ENCODE data around the gene SLC16A5.

SLC16A5 gene

GRCh38 chr17:75144816-75145512 is 57.2 kb downstream of the SLC16A5 start:
- no peak for DNase-seq (ENCODE audit: low spot score)
- H3K4ac ChIP-seq (ENCODE audit: low read length) = no peak overlapping the region
- no peak overlapping the region for H2BK15ac ChIP-seq (ENCODE audit: low read length)
- no peak overlapping the region for H3K4me3 ChIP-seq (ENCODE audit: low read length in 2 of 2)
- no peak overlapping the region for H4K8ac ChIP-seq (ENCODE audit: low read depth, low read length)
- H2AFZ ChIP-seq (ENCODE audit: low read length) = no peak overlapping the region
- no peak overlapping the region for H4K91ac ChIP-seq (ENCODE audit: low read depth, low read length, poor library complexity)
- H3K9me3 ChIP-seq (replicated peaks in 1 of 2; ENCODE audit: control insufficient read depth in 2 of 2, insufficient read depth in 1 of 2, low read depth in 1 of 2, low read length in 2 of 2) = no peaks in the 10 kb centered on the region
- WGBS, 2 donors (ENCODE audit: extremely low coverage in 2 of 2, insufficient read length in 2 of 2, insufficient replicate concordance in 1 of 2) = no CpG with 5 or more reads among the region's 11 CpGs
- no peak overlapping the region for H3K23ac ChIP-seq (ENCODE audit: low read depth, low read length, poor library complexity)
- H2AK5ac ChIP-seq (ENCODE audit: low read depth, low read length) = no peak overlapping the region
- no peak overlapping the region for H3K4me2 ChIP-seq (ENCODE audit: insufficient read depth, low read length, poor library complexity, severe bottlenecking)
- H3K27me3 ChIP-seq (ENCODE audit: control insufficient read depth in 3 of 3, insufficient read depth in 3 of 3, low read depth in 1 of 3, low read length in 3 of 3) = no peaks in the 10 kb centered on the region
- no peak overlapping the region for H3K18ac ChIP-seq (ENCODE audit: low read length)
- H3K27ac ChIP-seq (replicated peaks; ENCODE audit: low read length) = no peak overlapping the region
- H2BK5ac ChIP-seq (ENCODE audit: low read length) = no peak overlapping the region
- no peak overlapping the region for H2BK120ac ChIP-seq (ENCODE audit: low read depth, low read length)
- H3K4me1 ChIP-seq (ENCODE audit: control insufficient read depth in 2 of 2, insufficient read depth in 1 of 2, low read depth in 1 of 2, low read length in 2 of 2) = no peaks in the 10 kb centered on the region
- H3K9ac ChIP-seq (ENCODE audit: low read depth, low read length, poor library complexity) = no peak overlapping the region
- H3K79me1 ChIP-seq (ENCODE audit: low read depth, low read length) = peaks cover 5% of the 10 kb centered on the region
- H3K14ac ChIP-seq (ENCODE audit: low read length) = no peak overlapping the region
- peak overlapping the region; percentile 17 for H2BK12ac ChIP-seq (ENCODE audit: low read length)
- H3K36me3 ChIP-seq (replicated peaks in 1 of 2; ENCODE audit: control insufficient read depth in 2 of 2, insufficient read depth in 2 of 2, low read length in 2 of 2) = peaks cover 62 to 96% of the 10 kb centered on the region in 2 donors

- no peak overlapping the region for H3K4me3 ChIP-seq (ENCODE audit: low read length in 2 of 2)
- no peak overlapping the region for H2BK15ac ChIP-seq (ENCODE audit: low read length)
- no CpG with 5 or more reads among the region's 3 CpGs for WGBS, 2 donors (ENCODE audit: extremely low coverage in 2 of 2, insufficient read length in 2 of 2, insufficient replicate concordance in 1 of 2)
- H4K8ac ChIP-seq (ENCODE audit: low read depth, low read length) = no peak overlapping the region
- H3K79me1 ChIP-seq (ENCODE audit: low read depth, low read length) = peaks cover 5% of the 10 kb centered on the region
- no peak overlapping the region for H3K18ac ChIP-seq (ENCODE audit: low read length)
- peaks cover 53 to 83% of the 10 kb centered on the region in 2 donors for H3K36me3 ChIP-seq (replicated peaks in 1 of 2; ENCODE audit: control insufficient read depth in 2 of 2, insufficient read depth in 2 of 2, low read length in 2 of 2)
- H4K91ac ChIP-seq (ENCODE audit: low read depth, low read length, poor library complexity) = no peak overlapping the region
- no peak overlapping the region for H2BK12ac ChIP-seq (ENCODE audit: low read length)
- H3K14ac ChIP-seq (ENCODE audit: low read length) = no peak overlapping the region
- H3K4ac ChIP-seq (ENCODE audit: low read length) = no peak overlapping the region
- no peak overlapping the region for H3K23ac ChIP-seq (ENCODE audit: low read depth, low read length, poor library complexity)
- no peak overlapping the region for H3K4me2 ChIP-seq (ENCODE audit: insufficient read depth, low read length, poor library complexity, severe bottlenecking)
- H3K4me1 ChIP-seq (ENCODE audit: control insufficient read depth in 2 of 2, insufficient read depth in 1 of 2, low read depth in 1 of 2, low read length in 2 of 2) = peaks cover 0 to 2% of the 10 kb centered on the region in 2 donors
- H2AFZ ChIP-seq (ENCODE audit: low read length) = no peak overlapping the region
- no peaks in the 10 kb centered on the region for H3K9me3 ChIP-seq (replicated peaks in 1 of 2; ENCODE audit: control insufficient read depth in 2 of 2, insufficient read depth in 1 of 2, low read depth in 1 of 2, low read length in 2 of 2)
- no peak for DNase-seq (ENCODE audit: low spot score)
- no peak overlapping the region for H3K9ac ChIP-seq (ENCODE audit: low read depth, low read length, poor library complexity)
- no peak overlapping the region for H2BK120ac ChIP-seq (ENCODE audit: low read depth, low read length)
- H2BK5ac ChIP-seq (ENCODE audit: low read length) = no peak overlapping the region
- no peak overlapping the region for H3K27ac ChIP-seq (replicated peaks; ENCODE audit: low read length)
- no peak overlapping the region for H2AK5ac ChIP-seq (ENCODE audit: low read depth, low read length)
- no peaks in the 10 kb centered on the region for H3K27me3 ChIP-seq (ENCODE audit: control insufficient read depth in 3 of 3, insufficient read depth in 3 of 3, low read depth in 1 of 3, low read length in 3 of 3)
Observed at GRCh38 chr17:75146592-75146991, 58.8 kb downstream of the SLC16A5 start.

GRCh38 chr17:75147878-75148546 is 60.3 kb downstream of the SLC16A5 start:
- Histone ChIP-seq H2BK12ac (ENCODE audit: low read length) (no peak overlapping the region), H3K4me1 (ENCODE audit: control insufficient read depth in 2 of 2, insufficient read depth in 1 of 2, low read depth in 1 of 2, low read length in 2 of 2) (peaks cover 0 to 2% of the 10 kb centered on the region in 2 donors), H2AFZ (ENCODE audit: low read length) (no peak overlapping the region), H4K91ac (ENCODE audit: low read depth, low read length, poor library complexity) (no peak overlapping the region), H3K79me1 (ENCODE audit: low read depth, low read length) (peaks cover 3% of the 10 kb centered on the region), H2AK5ac (ENCODE audit: low read depth, low read length) (no peak overlapping the region), H3K14ac (ENCODE audit: low read length) (no peak overlapping the region), H3K23ac (ENCODE audit: low read depth, low read length, poor library complexity) (no peak overlapping the region), H3K4me2 (ENCODE audit: insufficient read depth, low read length, poor library complexity, severe bottlenecking) (no peak overlapping the region), H3K9ac (ENCODE audit: low read depth, low read length, poor library complexity) (no peak overlapping the region), H3K36me3 (replicated peaks in 1 of 2; ENCODE audit: control insufficient read depth in 2 of 2, insufficient read depth in 2 of 2, low read length in 2 of 2) (peaks cover 45 to 77% of the 10 kb centered on the region in 2 donors), H2BK120ac (ENCODE audit: low read depth, low read length) (no peak overlapping the region), H2BK15ac (ENCODE audit: low read length) (no peak overlapping the region), H3K27me3 (ENCODE audit: control insufficient read depth in 3 of 3, insufficient read depth in 3 of 3, low read depth in 1 of 3, low read length in 3 of 3) (no peaks in the 10 kb centered on the region), H4K8ac (ENCODE audit: low read depth, low read length) (no peak overlapping the region), H3K9me3 (replicated peaks in 1 of 2; ENCODE audit: control insufficient read depth in 2 of 2, insufficient read depth in 1 of 2, low read depth in 1 of 2, low read length in 2 of 2) (no peaks in the 10 kb centered on the region), H3K18ac (ENCODE audit: low read length) (no peak overlapping the region), H3K4me3 (ENCODE audit: low read length in 2 of 2) (no peak overlapping the region), H2BK5ac (ENCODE audit: low read length) (no peak overlapping the region), H3K4ac (ENCODE audit: low read length) (no peak overlapping the region), H3K27ac (replicated peaks; ENCODE audit: low read length) (no peak overlapping the region)
- no peak for DNase-seq (ENCODE audit: low spot score)
- WGBS, 2 donors (ENCODE audit: extremely low coverage in 2 of 2, insufficient read length in 2 of 2, insufficient replicate concordance in 1 of 2) = no CpG with 5 or more reads among the region's 6 CpGs

- no peak overlapping the region for H2BK120ac ChIP-seq (ENCODE audit: low read depth, low read length)
- peak overlapping the region in 1 of 2 donors; percentile 90 for H3K4me3 ChIP-seq (ENCODE audit: low read length in 2 of 2)
Observed at GRCh38 chr17:75151930-75152329, 64.2 kb downstream of the SLC16A5 start.

More at GRCh38 chr17:75151930-75152329, 64.2 kb downstream of the SLC16A5 start:
- Histone ChIP-seq H2BK15ac (ENCODE audit: low read length) (no peak overlapping the region), H3K14ac (ENCODE audit: low read length) (no peak overlapping the region), H2AK5ac (ENCODE audit: low read depth, low read length) (no peak overlapping the region), H3K79me1 (ENCODE audit: low read depth, low read length) (peaks cover 7% of the 10 kb centered on the region), H3K18ac (ENCODE audit: low read length) (no peak overlapping the region), H2BK5ac (ENCODE audit: low read length) (no peak overlapping the region), H3K27ac (replicated peaks; ENCODE audit: low read length) (no peak overlapping the region), H3K4ac (ENCODE audit: low read length) (no peak overlapping the region), H3K27me3 (ENCODE audit: control insufficient read depth in 3 of 3, insufficient read depth in 3 of 3, low read depth in 1 of 3, low read length in 3 of 3) (no peaks in the 10 kb centered on the region), H2AFZ (ENCODE audit: low read length) (no peak overlapping the region), H3K9me3 (replicated peaks in 1 of 2; ENCODE audit: control insufficient read depth in 2 of 2, insufficient read depth in 1 of 2, low read depth in 1 of 2, low read length in 2 of 2) (no peaks in the 10 kb centered on the region), H3K36me3 (replicated peaks in 1 of 2; ENCODE audit: control insufficient read depth in 2 of 2, insufficient read depth in 2 of 2, low read length in 2 of 2) (peaks cover 14 to 39% of the 10 kb centered on the region in 2 donors), H3K9ac (ENCODE audit: low read depth, low read length, poor library complexity) (no peak overlapping the region), H2BK12ac (ENCODE audit: low read length) (no peak overlapping the region), H3K4me1 (ENCODE audit: control insufficient read depth in 2 of 2, insufficient read depth in 1 of 2, low read depth in 1 of 2, low read length in 2 of 2) (peaks cover 3 to 9% of the 10 kb centered on the region in 2 donors), H4K91ac (ENCODE audit: low read depth, low read length, poor library complexity) (no peak overlapping the region), H3K4me2 (ENCODE audit: insufficient read depth, low read length, poor library complexity, severe bottlenecking) (no peak overlapping the region), H4K8ac (ENCODE audit: low read depth, low read length) (no peak overlapping the region), H3K23ac (ENCODE audit: low read depth, low read length, poor library complexity) (no peak overlapping the region)
- no peak for DNase-seq (ENCODE audit: low spot score)
- WGBS, 2 donors (ENCODE audit: extremely low coverage in 2 of 2, insufficient read length in 2 of 2, insufficient replicate concordance in 1 of 2) = no CpG with 5 or more reads among the region's 6 CpGs

All from neuronal stem cell (in vitro differentiated cells).